Stimulated activated CD4-positive, alpha-beta T cell treated with anti-CD3 and anti-CD28 coated beads, TNF-alpha, amount 100 ng/mL, for 48 hours (primary cell): ENCODE data around the gene SLC45A3.
A peak's percentile ranks its signal among the peaks of the same experiment; 100 is the strongest.

Experiments
- DNase-seq, 3 donors: peaks; one replicate each; pipeline ENCODE4 v3.0.0-alpha.2; 2020; ENCODE audit warnings: low read depth in 3 of 3

Gene SLC45A3

DNA sequence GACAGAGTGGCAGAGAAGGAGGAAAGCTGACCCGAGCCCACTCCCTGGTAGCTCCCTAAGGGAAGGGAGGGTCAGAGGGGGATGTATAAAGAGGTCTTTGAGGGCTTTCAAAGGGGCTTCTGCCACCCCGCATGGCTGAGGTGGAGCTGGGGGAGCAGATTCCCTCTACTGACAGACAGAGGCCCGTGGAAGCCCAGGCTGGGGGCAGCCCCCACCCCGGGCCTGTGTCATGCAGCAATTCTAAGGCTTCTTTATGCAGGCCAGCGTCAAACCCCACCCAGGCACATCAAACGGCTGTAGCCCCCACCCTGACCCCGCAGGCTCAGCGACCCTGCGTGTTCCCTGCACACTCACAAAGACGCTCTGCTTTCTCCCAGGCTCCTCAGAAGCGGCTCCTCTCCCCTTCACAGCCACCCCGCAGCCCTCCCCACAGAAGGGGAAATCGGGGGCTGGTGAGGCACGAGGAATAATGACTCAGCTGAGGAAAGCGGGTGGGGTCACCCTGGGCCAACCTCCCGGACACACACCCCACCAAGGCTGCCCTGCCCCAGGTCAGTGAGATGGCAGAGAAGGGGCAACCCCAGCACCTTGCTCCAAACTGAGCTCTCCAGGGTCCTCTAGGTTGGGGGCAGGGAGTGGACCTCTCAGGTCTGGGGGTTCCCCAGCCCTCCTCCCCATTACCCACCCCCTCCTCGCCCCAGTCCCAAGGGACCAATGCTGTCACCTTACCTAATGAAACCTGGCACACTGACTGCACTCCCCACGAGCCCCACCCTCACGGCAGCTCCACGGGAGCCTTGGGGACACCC lies 10.8 kb downstream of the SLC45A3 start:
- no peak for DNase-seq

GRCh38 chr1:205668951-205669340 lies 11.4 kb downstream of the SLC45A3 start:
- DNase-seq: no peak

- no peak for DNase-seq
These were observed 12.2 kb downstream of the SLC45A3 start for GRCh38 chr1:205667909-205668643.

- DNase-seq: no peak
These were observed 13.7 kb downstream of the SLC45A3 start for GRCh38 chr1:205666372-205667166.

DNA sequence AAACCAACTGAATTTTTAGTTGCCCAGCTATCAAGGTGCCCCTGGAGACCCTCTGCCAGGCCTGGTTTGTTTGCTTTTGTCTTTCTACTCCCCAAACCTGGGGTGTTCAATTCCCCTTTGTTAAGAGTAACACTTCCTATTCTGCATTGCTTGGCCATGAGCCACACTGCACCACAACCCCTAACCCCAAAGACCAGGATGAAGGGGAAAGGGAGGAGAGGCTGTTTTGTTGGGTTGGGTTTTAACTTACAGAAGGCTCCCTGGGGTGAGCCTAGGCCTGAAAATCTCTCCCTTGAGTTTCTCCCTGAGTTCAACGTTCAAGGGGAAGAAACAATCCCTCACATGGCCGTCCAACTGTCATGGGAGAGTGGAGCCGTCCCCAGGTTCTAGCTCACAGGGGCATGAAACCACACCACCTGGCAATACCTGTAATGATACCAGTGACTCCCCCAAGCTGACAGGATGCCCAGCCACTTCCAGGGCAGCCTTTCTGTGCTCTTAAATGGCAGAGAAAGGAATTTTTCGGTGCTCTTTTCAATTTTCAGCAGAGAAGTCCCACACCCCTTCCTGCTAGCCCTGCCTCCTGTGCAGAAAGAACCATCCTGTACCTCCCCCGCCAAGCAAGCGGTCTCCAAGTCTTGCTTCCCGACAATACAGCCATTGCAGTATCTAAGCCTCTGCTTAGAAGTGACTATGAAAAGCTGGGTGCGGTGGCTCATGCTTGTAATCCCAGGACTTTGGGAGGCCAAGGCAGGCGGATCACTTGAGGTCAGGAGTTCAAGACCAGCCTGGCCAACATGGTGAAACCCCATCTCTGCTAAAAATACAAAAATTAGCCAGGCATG lies 14.9 kb downstream of the SLC45A3 start:
- no peak for DNase-seq

DNA sequence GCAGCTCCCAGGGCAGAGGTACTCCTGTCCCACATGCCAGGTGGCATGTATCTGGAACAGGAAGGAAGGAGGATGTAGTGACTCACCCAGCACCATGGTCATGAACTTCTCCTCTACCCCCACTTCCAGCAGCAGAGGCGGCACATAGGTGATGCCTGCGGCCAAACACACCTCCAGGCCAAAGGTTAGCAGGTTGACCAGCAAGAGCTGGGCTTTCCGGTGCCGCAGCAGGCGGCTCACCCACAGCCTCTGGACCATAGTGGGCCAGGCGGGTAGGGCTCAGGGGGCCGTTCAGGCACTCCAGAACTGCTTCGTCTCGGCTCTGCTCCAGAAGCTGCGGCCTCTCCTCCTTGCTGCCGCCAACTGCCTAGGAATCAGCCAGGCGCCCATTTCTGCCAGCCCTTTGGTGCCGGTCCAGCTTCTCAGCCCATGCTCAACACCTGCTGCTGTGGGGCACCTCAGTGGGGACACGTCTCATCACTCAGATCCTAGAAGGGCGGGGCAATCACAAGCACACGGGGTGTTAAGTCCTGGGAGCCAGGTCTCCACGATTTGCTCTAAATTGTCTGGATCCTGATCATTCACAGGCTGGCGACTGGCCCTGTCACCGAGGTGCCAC lies 15.8 kb downstream of the SLC45A3 start:
- DNase-seq: no peak

DNA sequence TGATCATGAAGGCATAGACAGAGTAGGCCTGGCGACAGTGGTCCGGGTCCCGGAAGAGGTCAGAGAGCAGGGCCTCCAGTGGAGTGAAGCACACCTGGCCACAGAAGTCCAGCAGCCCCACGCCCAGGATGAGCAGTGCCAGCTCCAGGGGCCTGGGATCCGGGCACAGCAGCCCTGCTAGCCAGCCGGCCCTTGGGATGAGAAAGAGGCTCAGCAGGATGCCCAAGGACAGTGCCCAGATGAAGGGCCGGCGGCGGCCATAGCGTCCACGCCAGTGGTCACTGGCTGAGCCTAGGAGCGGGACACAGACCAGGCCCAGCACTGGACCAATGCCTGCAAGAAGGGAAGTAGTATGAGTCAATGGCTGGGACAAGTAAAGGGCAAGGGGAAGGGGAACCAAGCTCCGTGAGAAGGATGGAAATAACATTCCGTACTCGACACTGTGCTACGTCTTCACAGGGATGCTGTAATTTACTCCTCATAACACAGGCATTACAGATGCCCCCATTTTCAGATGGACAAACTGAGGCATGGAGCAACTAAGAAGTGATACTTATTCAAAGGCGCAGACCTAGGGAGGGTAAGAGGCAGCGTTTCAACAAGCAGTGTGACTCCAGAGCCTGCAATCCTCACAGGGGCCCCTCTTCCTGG lies 16.9 kb downstream of the SLC45A3 start:
- DNase-seq: no peak

DNA sequence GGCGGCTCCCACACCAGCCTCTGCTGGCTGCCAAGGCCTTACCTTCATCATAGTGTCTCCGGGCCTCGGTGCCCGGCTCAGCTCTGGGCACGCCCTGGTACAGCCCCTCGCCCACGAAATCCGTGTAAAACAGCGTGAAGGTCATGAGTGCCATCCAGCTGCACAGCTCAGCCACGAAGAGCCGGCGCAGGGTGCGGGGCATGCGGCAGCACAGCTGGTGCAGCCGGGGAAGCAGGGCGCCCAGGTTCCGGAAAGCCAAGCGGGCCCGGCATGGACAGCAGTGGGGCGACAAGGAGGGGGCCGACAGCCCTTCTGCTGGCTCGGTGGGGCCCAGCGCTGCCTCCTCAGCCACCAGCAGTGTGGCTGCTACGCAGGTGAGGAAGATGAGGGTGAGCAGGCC lies 17.5 kb downstream of the SLC45A3 start:
- no peak for DNase-seq

DNA sequence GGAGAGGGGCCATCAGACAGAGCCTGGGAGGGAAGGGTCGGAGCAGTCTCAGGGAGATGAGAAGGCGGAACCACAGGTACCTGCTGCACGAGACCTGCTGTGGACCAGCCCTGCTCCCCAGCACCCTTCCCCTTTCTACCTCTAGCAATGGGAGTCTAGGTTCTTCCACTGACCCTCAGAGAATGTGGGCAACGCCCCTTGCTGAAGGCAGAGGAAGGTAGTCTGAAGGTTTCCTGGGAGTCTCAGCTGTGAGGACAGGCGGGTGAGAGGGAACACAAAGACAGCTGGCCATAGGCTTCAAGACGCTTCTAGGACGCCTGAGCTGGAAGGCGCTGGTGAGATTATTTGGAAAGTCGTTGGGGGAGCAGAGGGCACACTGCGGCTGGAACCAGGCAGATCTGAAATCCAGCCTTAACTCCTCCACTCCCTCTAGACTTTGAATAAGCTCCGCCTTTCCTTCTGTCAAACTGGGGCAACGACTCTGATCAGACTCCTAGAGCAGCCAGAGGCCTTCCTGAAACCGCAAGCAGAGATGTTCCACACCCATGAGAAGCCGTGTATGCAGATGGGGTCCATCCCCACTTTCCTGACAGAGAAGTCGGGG lies 18.1 kb downstream of the SLC45A3 start:
- no peak for DNase-seq

- no peak for DNase-seq
These were observed 18.7 kb downstream of the SLC45A3 start for GRCh38 chr1:205661429-205662134.

GRCh38 chr1:205660361-205660760 lies 19.9 kb downstream of the SLC45A3 start:
- no peak for DNase-seq

DNA sequence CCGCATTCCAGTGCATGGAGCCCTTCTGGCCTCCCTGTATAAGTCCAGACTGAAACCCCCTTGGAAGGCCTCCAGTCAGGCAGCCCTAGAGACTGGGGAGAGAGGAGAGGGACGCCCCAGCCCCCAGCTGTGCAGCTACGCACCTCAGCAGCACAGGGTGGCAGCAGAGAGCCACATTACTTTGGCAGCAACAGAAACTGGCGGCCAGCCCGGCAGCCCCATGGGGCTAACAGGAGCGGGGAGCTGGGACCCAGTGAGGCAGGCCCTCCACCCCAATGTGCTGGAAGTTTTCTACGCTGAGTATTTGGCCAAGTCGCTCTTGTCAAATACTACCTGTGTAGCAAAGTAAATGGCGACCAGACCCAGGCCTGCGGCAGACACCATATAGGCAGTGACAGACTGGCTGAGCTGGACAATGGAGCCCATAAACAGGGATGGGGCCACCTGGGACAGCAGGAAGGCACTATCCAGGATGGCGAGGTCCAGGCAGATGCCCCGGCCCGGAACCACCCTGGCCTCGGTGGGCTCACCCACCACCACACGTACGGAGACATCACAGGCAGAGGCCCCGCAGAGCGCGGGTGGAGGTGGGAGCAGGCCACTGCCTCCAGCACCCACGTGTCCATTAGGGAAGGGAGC lies 21.2 kb downstream of the SLC45A3 start:
- peak; percentile 61 to 66 (median 64) for DNase-seq

DNA sequence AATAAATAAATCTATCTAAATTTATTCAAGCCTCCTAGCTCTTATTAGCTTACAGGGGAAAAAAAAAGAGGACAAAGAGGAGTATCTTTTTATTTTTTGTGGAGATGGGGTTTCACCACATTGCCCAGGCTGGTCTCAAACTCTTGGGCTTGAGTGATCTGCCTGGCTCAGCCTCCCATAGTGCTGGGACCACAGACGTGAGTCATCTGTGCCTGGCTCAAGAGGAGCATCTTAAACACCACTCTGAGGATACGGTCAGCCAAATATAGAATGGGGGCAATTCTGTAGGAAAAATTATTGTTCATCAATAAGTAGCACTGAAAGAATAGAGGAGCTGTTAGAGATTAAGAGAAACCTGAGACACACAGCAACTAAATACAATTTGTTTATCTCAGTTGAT lies 24.1 kb downstream of the SLC45A3 start:
- no peak for DNase-seq

- no peak for DNase-seq
These were observed 27.3 kb downstream of the SLC45A3 start for GRCh38 chr1:205652984-205653383.

GRCh38 chr1:205650241-205650640 lies 30.1 kb downstream of the SLC45A3 start:
- no peak for DNase-seq

- no peak for DNase-seq
These were observed 34.8 kb downstream of the SLC45A3 start for GRCh38 chr1:205645519-205645918.

DNA sequence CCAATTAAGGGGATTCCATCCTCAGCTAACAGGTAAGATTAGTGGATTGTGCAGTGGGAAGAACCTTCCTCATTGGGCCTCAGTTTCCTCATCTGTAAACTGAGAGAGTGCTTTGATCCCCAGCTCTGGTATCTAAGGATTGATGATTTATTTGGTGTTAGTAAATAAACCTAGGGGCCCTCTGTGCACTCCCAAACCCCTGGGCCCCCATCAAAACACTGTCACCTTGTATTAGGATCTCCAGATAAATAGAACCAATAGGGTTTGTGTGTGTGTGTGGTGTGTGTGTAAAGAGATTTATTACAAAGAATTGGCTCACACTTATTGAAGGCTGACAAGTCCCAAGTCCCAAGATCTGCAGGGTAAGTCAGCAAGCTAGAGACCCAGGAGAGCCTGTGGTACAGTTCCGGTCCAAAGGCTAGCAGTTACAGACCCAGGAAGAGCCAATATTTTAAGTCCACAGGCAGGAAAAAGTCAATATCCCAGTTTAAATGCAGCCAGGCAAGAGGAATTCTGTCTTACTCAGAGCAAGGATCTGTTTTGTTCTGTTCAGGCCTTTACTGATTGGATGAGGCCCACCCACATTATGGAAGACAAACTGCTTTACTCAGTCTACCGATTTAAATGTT lies 37.5 kb downstream of the SLC45A3 start:
- DNase-seq: no peak

- no peak for DNase-seq
These were observed 40.7 kb downstream of the SLC45A3 start for GRCh38 chr1:205639567-205639966.
